ENCODE data around the gene IZUMO2.
"Not testable (repeated sequence)": the region's sequence is repeated elsewhere in the genome, so short reads cannot be mapped to it uniquely, and the experiment has no call there.

IZUMO2 gene

DNA sequence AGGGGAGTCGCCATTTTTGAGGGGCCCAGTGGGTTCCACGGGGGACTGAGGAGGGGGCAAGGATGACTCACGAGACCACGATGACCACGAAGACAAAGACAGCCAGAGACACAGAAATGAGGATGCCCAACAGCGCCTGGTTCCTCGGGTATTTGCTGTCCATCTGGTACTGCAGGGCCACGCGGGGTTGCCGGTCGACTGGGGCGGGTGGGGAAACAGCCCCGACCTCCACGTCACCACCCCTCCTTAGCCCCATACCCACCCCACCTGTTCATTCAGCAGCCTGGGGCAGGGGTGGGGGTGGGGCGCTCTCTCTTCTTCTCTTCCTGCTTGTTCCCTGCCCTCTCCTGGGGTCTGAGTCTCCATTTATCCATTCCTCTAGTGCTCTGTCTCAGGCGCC lies 8.6 kb downstream of the IZUMO2 start:
- TF ChIP-seq ZFX (IDR thresholded peaks at IDR 0.05; ENCODE audit: borderline replicate concordance) = no peak
- TF ChIP-seq, protein P1, sequence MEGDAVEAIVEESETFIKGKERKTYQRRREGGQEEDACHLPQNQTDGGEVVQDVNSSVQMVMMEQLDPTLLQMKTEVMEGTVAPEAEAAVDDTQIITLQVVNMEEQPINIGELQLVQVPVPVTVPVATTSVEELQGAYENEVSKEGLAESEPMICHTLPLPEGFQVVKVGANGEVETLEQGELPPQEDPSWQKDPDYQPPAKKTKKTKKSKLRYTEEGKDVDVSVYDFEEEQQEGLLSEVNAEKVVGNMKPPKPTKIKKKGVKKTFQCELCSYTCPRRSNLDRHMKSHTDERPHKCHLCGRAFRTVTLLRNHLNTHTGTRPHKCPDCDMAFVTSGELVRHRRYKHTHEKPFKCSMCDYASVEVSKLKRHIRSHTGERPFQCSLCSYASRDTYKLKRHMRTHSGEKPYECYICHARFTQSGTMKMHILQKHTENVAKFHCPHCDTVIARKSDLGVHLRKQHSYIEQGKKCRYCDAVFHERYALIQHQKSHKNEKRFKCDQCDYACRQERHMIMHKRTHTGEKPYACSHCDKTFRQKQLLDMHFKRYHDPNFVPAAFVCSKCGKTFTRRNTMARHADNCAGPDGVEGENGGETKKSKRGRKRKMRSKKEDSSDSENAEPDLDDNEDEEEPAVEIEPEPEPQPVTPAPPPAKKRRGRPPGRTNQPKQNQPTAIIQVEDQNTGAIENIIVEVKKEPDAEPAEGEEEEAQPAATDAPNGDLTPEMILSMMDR (IDR thresholded peaks at IDR 0.05) = no peak

DNA sequence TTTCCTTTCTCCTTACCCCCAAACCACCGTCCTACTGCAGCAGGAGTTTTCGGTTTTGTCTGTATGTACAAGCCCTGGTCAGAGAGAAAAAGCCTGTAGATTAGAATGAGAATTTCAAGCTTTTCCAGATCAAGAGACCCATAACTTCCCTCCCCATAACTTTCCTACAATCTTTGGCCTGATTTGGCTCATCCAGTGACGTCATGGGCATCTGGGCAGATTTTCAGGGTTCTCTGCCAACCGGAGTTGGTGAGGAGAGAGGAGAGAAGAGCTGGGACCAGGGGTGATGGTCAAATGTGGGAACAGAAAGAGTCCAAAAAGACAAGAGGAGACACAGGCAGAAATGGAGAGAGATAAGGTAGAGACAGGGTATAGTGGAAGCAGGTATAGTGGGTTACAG lies 10.5 kb downstream of the IZUMO2 start:
- TF ChIP-seq ZFX (IDR thresholded peaks at IDR 0.05; ENCODE audit: borderline replicate concordance) = no peak
- TF ChIP-seq, protein P1 (IDR thresholded peaks at IDR 0.05) = no peak
- no peak overlapping the region for H3K27ac ChIP-seq

More for the DNA sequence above, 8.6 kb downstream of the IZUMO2 start:
- no peak overlapping the region for H3K27ac ChIP-seq

DNA sequence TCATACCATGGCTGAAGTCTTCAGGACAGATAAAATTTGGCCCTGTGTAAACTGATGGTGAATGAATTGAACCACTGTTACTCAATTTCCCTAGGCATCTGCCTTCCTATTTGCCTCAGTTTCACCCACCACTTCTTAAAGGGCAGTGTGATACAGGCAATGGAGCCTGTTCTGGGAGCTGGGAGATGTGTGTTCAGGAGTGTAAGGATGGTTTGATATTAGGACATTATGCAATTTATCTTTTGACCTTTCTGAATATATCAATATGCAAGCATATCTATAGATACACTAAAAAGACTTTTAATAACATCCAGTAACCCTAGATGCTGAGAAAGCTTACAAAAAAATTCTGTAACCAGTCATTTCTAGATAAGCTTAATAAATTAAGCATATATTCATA lies 14.6 kb downstream of the IZUMO2 start:
- peak overlapping the region; percentile 83 for H3K27ac ChIP-seq
- TF ChIP-seq, protein P1 (IDR thresholded peaks at IDR 0.05) = no peak
- no peak for TF ChIP-seq ZFX (IDR thresholded peaks at IDR 0.05; ENCODE audit: borderline replicate concordance)

DNA sequence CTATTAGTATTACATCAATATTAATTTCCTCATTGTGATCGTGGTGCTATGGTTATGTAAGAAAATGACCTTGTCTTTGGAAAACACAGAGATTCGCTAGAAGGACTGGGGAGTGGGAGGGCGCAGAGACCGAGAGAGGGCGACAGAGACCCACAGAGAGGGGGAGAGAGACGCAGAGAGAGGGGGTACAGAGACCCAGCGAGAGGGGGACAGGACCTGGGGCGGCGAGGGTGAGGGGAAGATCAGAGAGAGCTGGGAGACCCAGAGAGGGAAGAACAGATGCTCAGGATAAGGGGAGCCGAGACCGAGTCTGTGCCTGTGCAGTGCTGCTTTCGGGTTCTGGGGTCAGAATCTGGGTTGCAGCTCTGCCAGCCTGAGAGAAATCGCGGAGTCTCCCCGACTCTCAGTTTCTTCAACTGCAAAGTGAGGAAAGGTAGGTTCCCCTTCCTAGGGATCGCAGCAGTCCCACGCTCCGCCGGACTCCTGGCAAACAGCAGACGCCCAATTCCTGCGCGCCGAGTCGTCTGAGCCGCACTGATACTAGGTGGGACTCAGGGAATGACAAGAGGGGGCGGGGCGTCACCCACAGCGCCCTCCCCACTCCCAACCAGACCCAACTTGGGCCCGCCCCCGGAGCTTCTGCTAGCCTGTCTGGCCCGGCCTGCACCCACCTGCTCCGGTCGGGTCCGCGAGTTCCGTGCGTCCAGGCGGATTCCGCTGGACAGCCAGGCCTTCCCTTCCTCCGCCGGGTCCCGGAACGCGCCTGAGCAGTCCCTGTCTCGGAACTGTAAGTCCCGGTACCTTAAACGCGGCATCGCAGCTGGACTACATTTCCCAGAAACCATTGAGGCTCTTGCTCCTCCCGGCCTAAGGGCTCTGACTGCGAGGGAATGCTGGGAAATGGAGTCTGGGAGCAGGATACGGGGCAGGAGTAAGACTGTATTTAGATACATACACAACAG lies 15.3 kb downstream of the IZUMO2 start:
- TF ChIP-seq, protein P1 (IDR thresholded peaks at IDR 0.05) = peak; percentile 84
- TF ChIP-seq ZFX (IDR thresholded peaks at IDR 0.05; ENCODE audit: borderline replicate concordance) = no peak
- H3K27ac ChIP-seq = peak overlapping the region; percentile 83

DNA sequence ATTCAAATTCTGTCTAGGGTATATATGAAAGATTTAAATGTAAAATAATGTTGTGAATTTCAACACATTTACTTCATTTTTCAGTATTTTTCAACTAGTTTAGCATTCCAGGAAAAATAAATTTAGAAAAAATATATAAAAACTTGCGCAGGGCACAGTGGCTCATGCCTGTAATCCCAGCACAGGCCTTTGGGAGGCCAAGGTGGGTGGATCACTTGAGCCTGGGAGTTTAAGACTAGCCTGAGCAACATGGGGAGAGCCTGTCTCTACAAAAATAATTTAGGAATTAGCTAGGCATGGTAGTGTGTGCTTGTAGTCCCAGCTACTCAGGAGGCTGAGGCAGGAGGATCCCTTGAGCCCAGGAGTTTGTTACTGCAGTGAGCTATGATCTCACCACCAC lies 21.2 kb downstream of the IZUMO2 start:
- not testable (repeated sequence) for H3K27ac ChIP-seq

DNA sequence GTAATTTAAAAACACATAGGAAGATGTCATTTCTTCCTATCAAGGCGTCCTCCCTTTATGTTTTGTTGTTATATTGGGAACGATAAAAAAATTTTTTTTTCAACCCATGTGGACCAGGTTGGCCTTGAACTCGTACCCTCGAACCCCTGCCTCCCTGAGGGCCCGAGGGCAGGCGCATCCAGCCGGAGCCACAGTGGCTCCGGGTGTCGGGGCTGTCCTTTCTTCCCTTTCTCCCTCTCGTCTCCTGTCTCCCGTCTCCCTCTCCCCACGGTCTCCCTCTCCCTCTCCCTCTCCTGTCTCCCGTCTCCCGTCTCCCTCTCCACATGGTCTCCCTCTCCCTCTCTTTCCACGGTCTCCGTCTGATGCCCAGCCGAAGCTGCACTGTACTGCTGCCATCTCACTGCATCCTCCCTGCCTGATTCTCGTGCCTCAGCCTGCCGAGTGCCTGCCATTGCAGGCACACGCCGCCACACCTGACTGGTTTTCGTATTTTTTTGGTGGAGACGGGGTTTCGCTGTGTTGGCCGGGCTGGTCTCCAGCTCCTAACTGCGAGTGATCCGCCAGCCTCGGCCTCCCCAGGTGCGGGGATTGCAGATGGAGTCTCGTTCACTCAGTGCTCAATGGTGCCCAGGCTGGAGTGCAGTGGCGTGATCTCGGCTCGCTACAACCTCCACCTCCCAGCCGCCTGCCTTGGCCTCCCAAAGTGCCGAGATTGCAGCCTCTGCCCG lies 22.8 kb downstream of the IZUMO2 start:
- H3K27ac ChIP-seq = not testable (repeated sequence)

DNA sequence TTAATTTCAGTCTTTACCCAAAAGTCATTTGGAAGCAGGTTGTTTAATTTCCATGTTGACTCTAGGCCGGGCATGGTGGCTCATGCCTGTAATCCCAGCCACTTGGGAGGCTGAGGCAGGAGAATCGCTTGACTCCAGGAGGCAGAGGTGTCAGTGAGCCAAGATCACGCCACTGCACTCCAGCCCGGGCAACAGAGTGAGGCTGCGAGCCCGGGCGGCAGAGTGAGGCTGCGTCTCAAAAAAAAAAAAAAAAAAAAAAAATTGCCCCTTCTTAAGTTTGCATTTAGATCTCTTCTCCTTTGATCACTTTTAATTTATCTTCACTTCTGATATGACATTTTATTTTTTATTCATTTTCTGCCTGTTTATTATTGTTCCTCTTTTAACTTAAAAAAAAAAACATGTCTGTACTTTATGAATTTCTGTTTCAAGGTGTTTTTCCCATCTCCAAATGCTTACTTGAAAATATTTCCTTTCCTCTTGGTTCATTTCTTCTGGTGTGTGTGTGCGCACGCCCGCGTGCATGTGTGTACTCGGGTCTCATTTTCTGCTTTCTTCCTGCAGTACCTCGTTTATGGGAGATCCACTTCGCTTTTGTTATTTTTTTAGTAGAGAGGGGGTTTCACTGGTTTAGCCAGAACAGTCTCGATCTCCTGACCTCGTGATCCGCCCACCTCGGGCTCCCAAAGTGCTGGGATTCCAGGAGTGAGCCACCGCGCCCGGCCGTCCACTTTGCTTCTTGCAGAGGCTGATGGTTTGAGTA lies 26.3 kb downstream of the IZUMO2 start:
- TF ChIP-seq, protein P1 (IDR thresholded peaks at IDR 0.05) = peak; percentile 31
- peak overlapping the region; percentile 46 for H3K27ac ChIP-seq

DNA sequence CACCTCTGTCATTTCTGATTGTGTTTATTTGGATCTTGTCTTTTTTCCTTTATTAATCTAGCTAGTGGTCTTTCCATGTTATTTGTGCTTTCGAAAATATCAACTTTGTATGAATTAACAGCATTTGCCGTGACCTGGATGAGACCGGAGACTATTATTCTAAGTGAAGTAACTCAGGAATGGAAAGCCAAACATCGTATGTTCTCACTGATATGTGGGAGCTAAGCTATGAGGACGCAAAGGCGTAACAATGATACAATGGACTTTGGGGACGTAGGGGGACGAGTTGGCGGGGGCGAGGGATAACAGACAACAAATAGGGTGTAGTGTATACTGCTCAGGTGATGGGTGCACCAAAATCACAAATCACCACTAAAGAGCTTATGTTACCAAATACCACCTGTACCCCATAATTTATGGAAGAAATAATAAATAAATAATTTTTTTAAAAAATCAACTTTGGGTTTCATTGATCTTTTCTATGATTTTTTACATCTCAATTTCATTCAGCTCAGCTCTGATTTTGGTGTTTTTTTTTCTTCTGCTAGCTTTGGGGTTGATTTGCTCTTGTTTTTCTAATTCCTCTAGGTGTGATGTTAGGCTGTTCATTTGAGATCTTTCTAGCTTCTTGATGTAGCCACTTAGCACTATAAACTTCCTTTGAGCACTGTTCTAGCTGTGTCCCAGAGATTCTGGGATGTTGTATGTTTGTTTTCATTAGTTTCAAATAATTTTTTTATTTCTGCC lies 27.1 kb downstream of the IZUMO2 start:
- peak overlapping the region; percentile 46 for H3K27ac ChIP-seq

DNA sequence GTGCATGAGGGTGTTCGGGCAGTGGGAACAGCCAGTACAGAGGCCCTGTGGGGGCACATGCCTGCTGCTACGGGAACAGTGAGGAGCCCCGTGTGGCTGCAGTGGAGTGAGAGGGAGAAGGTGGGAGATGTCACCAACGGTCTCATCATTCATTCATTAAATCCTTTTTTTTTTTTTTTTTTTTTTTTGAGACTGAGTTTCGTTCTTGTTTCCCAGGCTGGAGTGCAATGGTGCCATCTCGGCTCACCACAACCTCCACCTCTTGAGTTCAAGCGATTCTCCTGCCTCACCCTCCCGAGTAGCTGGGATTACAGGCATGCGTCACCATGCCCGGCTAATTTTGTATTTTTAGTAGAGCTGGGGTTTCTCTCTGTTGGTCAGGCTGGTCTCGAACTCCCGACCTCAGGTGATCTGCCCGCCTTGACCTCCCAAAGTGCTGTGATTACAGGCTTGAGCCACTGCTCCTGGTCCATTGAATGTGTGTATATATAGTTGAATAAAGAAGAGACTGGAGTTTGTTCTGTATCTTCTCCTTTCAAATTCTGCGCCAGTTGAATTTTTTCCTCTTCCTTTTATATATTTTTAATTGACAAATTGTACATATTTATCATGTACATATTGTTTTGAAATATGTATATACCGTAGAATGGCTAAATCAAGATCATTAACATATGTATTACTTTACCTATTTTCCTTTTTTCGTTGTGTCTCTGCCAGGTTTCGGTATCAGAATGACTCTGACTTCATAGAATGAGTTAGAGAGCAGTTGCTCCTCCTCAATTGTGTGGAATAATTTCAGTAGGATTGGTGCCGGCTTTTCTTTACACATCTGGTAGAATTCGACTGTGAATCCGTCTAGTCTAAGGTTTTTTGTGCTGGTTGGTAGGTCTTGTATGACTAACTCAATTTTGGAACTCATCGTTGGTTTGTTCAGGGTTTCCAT lies 28.0 kb downstream of the IZUMO2 start:
- peak overlapping the region; percentile 46 for H3K27ac ChIP-seq

Measured in 22Rv1 (cell line).